GM12874 (cell line): ENCODE results near the gene METTL5.

ENCODE experiments used
- CTCF ChIP-seq: IDR thresholded peaks from 2 replicates; pipeline ENCODE4 v1.5.1; 2011; ENCODE audit warnings: low read depth, mild to moderate bottlenecking, control low read depth, low read length, moderate library complexity; ENCODE audit not compliant: insufficient read depth

Gene METTL5

GRCh38 chr2:169775765-169776164 is 48.9 kb downstream of the METTL5 start:
- no peak for TF ChIP-seq CTCF

- no peak for TF ChIP-seq CTCF
Measured at GRCh38 chr2:169775354-169775753, 49.4 kb downstream of the METTL5 start.

- no peak for TF ChIP-seq CTCF
Measured at GRCh38 chr2:169772651-169773050, 52.1 kb downstream of the METTL5 start.

GRCh38 chr2:169771612-169772011 is 53.1 kb downstream of the METTL5 start:
- no peak for TF ChIP-seq CTCF

GRCh38 chr2:169771021-169771420 is 53.7 kb downstream of the METTL5 start:
- TF ChIP-seq CTCF, result no peak

- TF ChIP-seq CTCF, result no peak
Measured at GRCh38 chr2:169768262-169768995, 56.3 kb downstream of the METTL5 start.

GRCh38 chr2:169767243-169767888 is 57.3 kb downstream of the METTL5 start:
- TF ChIP-seq CTCF, result peak; percentile 57
